Measurements from ENCODE around the gene FSHR.

FSHR gene

DNA sequence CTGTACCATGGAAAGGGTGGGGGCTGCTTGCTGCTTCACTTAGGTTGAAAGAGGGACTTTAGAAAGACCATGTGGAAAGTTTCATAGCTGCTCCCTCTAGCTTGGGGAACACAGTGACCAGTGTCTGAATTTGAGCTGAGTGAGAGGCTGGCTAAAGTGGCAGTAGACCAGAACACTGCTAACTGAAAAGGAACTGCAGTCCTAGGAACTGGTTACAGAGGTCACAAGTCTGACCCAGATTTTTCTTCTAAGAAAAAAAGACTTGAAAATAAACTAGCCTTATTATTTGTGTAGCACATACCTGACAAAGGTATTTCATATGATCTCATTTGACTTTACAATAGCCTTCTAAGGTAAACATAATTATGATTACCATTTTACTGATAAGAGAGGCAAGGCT, 153.6 kb downstream of the FSHR start:
- Histone ChIP-seq H3K36me3 (no peaks in the 10 kb centered on the region), H3K27ac (no peak overlapping the region), H3K4me1 (ENCODE audit: control insufficient read depth in 1 of 2, insufficient read depth in 1 of 2, low read depth in 1 of 2, low read length in 1 of 2) (no peaks in the 10 kb centered on the region), H3K27me3 (no peaks in the 10 kb centered on the region), H3K4me3 (ENCODE audit: low read depth in 1 of 2, low read length in 1 of 2) (no peak overlapping the region), H3K9me3 (no peaks in the 10 kb centered on the region)
- TF ChIP-seq, protein P1, sequence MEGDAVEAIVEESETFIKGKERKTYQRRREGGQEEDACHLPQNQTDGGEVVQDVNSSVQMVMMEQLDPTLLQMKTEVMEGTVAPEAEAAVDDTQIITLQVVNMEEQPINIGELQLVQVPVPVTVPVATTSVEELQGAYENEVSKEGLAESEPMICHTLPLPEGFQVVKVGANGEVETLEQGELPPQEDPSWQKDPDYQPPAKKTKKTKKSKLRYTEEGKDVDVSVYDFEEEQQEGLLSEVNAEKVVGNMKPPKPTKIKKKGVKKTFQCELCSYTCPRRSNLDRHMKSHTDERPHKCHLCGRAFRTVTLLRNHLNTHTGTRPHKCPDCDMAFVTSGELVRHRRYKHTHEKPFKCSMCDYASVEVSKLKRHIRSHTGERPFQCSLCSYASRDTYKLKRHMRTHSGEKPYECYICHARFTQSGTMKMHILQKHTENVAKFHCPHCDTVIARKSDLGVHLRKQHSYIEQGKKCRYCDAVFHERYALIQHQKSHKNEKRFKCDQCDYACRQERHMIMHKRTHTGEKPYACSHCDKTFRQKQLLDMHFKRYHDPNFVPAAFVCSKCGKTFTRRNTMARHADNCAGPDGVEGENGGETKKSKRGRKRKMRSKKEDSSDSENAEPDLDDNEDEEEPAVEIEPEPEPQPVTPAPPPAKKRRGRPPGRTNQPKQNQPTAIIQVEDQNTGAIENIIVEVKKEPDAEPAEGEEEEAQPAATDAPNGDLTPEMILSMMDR (IDR thresholded peaks at IDR 0.05): no peak

GRCh38 chr2:48998449-48998848, 155.9 kb downstream of the FSHR start:
- Histone ChIP-seq H3K27me3 (no peaks in the 10 kb centered on the region), H3K36me3 (no peaks in the 10 kb centered on the region), H3K27ac (no peak overlapping the region), H3K4me3 (ENCODE audit: low read depth in 1 of 2, low read length in 1 of 2) (no peak overlapping the region), H3K9me3 (no peaks in the 10 kb centered on the region), H3K4me1 (ENCODE audit: control insufficient read depth in 1 of 2, insufficient read depth in 1 of 2, low read depth in 1 of 2, low read length in 1 of 2) (no peaks in the 10 kb centered on the region)
- TF ChIP-seq, protein P1 (IDR thresholded peaks at IDR 0.05): no peak

DNA sequence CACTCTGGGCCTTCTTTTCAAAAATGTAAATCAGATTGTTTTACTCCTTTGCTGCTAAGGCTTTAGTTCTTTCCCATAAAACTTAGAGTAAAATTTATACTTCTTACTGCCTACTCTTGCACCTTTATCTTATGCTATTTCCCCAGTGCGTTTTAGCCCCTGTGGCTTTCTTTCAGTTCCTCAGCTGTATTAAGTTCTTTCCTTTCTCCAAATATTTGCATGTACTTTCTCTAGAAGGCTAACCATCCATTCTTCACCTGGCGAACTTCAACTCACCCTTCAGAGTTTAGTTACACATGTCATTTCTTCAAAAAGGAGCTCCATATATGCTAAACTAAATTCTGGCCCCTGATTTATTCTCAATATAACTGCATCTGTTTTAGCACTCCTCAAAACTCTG, 160.7 kb downstream of the FSHR start:
- H3K4me3 ChIP-seq (ENCODE audit: low read depth in 1 of 2, low read length in 1 of 2): no peak overlapping the region
- H3K27ac ChIP-seq: no peak overlapping the region
- no peaks in the 10 kb centered on the region for H3K27me3 ChIP-seq
- H3K4me1 ChIP-seq (ENCODE audit: control insufficient read depth in 1 of 2, insufficient read depth in 1 of 2, low read depth in 1 of 2, low read length in 1 of 2): no peaks in the 10 kb centered on the region
- no peaks in the 10 kb centered on the region for H3K9me3 ChIP-seq
- no peaks in the 10 kb centered on the region for H3K36me3 ChIP-seq
- TF ChIP-seq, protein P1 (IDR thresholded peaks at IDR 0.05): no peak

- Histone ChIP-seq H3K4me3 (ENCODE audit: low read depth in 1 of 2, low read length in 1 of 2) (no peak overlapping the region), H3K27me3 (no peaks in the 10 kb centered on the region), H3K9me3 (no peaks in the 10 kb centered on the region), H3K27ac (no peak overlapping the region), H3K36me3 (no peaks in the 10 kb centered on the region), H3K4me1 (ENCODE audit: control insufficient read depth in 1 of 2, insufficient read depth in 1 of 2, low read depth in 1 of 2, low read length in 1 of 2) (no peaks in the 10 kb centered on the region)
- TF ChIP-seq, protein P1 (IDR thresholded peaks at IDR 0.05): no peak
Observed at GRCh38 chr2:48991415-48992131, 162.7 kb downstream of the FSHR start.

DNA sequence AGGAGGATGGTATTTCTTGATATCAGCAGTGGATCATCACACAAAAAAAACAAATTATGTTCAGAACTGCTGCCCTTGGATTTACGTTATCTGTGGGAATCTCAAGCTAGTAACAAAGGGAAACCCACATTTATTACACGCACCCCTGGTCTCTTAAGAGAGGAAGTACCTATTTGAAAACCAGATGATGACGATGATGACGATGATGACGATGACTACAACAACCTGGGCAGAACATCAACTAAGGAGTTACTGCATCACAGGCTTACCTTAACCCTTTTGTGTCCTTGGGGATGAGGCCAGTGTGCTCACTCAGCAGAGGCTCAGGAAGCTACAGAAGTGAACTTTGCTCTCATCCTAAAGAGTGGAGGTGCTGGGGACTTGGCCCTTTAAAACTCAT, 169.4 kb downstream of the FSHR start:
- TF ChIP-seq, protein P1 (IDR thresholded peaks at IDR 0.05): no peak
- Histone ChIP-seq H3K4me3 (ENCODE audit: low read depth in 1 of 2, low read length in 1 of 2) (no peak overlapping the region), H3K27ac (no peak overlapping the region), H3K36me3 (no peaks in the 10 kb centered on the region), H3K4me1 (ENCODE audit: control insufficient read depth in 1 of 2, insufficient read depth in 1 of 2, low read depth in 1 of 2, low read length in 1 of 2) (no peaks in the 10 kb centered on the region), H3K9me3 (no peaks in the 10 kb centered on the region), H3K27me3 (no peaks in the 10 kb centered on the region)
